ENCODE data around the gene MBD3L2B. TPM values are rescaled to one million over a fixed set of nuclear protein-coding genes. Genes with fewer than 3 reads are reported as not detected.
A peak's percentile ranks its signal among the peaks of the same experiment; 100 is the strongest.
"Not testable (repeated sequence)": the region's sequence is repeated elsewhere in the genome, so short reads cannot be mapped to it uniquely, and the experiment has no call there.

The MBD3L2B gene
- polyA plus RNA-seq, 3 donors, result not detected

DNA sequence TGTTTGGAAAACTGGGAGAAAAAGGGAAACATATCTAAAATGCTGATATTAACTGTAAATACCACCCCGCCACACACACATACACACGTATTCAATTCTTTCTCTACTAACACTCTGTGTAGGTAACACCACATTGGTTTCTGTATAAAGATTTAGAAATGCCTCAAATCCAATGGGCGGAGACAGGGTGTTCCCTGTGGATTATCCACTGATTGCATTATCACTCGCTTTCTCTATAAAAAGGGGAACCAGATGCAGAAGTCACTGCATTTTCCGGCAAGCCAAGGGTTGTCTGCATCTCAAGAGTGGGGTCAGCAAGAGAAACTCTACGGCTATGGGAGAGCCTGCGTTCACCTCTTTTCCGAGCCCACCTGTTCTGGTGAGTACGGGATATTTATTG, 9.0 kb upstream of the MBD3L2B start, which contains the start of gene MBD3L5:
TSS of gene MBD3L5 (plus strand) at position 301 of the 400 bp plus-strand sequence. CDS start at position 335, 34 bp downstream.
- DNase-seq (ENCODE audit: extremely low read depth in 1 of 11, low read depth in 9 of 11, low spot score in 4 of 11), result not testable (repeated sequence)

DNA sequence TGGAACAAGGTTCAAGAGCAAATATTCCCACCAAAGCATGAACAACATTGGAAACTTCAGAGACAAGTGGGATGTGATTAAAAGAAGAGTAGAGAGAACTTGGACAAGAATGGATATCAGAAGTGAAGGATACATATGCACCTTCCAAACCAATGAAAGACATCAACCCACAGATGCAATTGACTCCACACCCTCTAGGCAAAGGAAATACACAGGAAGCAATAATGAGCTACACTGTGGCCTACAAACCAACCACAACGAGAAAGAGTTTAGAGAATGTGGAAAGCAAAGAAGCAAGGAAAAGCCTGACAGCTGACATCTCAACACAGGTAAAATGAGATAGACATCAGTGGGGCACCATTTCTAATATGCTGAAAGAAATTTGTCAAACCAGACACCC, 7.6 kb upstream of the MBD3L2B start:
- DNase-seq (ENCODE audit: extremely low read depth in 1 of 11, low read depth in 9 of 11, low spot score in 4 of 11), result not testable (repeated sequence)

DNA sequence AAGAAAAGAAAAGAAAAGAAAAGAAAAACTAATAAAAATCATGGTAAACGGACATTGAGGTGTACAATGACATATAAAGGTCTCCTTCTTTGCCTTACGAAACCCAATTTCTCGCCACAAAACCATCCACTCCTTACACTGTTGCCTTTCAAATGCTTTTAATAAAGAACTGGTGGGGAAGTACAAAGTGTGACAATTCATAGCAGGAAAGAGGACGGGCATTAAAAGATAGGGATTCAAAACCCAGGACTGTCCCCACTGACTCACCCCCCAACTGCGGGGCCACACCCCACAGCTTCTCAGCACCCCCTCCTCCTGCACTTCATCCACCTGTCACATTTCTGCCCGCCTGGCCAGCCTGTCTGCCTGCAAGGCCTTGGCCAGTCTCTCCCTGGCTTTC, 2.4 kb downstream of the MBD3L2B start:
- no peak for DNase-seq (ENCODE audit: extremely low read depth in 1 of 11, low read depth in 9 of 11, low spot score in 4 of 11)

DNA sequence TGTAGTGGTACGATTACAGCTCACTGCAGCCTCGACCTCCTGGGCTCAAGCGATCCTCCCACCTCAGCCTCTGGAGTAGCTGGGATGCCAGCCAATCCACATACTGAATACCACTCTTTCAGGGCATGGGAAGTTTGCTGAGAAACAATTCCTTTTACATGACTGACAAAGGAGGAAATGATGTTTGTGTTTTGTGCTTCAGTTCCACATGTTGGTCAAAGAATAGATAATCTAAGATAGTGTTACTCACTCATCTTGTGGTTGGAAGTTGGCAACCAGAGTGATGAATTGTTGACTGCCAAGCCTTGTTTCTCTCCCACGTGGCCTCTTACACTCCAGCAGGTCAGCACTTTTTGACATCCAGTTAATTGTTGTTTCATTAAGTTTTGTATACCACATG, 7.6 kb downstream of the MBD3L2B start:
- DNase-seq (ENCODE audit: extremely low read depth in 1 of 11, low read depth in 9 of 11, low spot score in 4 of 11), result no peak

DNA sequence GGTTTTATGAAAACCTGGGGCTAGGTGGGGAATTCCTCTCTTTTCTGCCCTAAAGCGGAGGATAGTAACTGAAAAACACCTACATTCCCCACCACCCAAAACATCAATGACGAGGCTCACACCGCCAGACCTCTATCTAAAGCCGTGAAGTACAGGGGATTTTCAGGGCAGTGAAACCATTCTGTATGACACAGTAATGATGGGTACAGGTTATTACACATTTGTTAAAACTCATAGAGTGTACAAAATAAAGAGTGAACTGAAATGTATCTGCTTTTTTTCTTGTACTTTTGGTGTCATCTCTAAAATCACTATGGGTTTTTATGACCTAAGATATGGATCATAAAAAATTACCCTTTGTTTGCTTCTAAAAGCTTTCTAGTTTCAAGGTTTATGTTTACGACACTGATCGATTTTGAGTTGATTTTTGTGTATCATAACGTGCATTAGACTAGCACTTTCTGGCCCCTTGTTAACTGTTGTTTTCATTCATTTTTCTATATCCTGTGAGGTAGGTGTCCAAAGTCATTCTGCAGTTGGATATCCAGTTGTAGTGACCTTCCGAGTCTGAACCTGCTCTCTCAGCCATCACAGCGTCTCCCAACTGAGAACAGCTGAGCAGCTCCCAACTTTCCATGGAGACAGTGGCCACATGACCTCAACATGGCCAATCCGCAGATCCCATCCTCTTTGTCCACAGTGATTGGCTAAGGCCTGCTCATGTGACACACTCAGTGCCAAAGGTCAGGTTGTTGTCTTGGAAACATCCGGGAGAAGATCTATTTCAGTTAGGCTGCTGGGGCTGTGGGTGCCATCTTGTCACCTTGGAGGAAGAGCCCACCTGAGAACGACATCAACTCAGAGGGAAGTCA, 10.3 kb downstream of the MBD3L2B start:
- no peak for DNase-seq (ENCODE audit: extremely low read depth in 1 of 11, low read depth in 9 of 11, low spot score in 4 of 11)

DNA sequence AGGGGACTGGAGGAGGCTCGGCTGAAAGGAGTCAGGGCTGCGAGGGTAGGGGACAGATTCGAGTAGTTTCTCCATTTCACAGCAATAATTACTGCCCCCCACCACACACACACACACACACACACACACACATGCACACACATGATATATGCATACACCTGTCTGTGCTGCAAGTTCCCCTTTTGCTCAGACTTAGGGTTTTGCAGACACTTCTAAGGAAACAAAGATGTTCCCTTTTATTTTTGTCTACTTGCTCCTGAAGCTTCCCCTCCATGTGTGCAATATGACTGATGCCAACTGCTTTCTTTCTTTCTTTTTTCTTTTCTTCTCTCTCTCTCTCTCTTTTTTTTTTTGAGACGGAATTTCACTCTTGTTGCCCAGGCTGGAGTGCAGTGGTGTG, 13.4 kb downstream of the MBD3L2B start:
- DNase-seq (ENCODE audit: extremely low read depth in 1 of 11, low read depth in 9 of 11, low spot score in 4 of 11), result no peak

DNA sequence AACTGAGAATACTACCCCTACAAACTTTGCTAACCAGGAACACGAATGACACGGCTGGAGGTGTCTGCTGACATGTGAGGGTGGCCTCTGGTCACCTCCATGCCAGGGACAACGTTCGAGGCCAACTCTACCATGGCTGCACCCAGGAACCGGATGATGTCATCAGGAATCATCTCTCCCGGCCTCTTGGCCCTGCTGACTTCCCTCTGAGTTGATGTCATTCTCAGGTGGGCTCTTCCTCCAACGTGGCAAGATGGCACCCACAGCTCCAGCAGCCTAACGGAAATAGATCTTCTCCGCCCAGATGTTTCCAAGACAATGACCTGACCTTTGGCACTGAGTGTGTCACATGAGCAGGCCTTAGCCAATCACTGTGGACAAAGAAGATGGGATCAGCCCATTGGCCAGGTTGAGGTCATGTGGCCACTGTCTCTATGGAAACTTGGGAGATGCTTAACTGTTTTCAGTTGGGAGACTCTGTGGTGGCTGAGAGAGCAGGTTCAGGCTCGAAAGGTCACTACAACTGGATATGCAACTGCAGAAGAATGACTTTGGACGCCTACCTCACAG, 15.0 kb downstream of the MBD3L2B start:
- no peak for DNase-seq (ENCODE audit: extremely low read depth in 1 of 11, low read depth in 9 of 11, low spot score in 4 of 11)

DNA sequence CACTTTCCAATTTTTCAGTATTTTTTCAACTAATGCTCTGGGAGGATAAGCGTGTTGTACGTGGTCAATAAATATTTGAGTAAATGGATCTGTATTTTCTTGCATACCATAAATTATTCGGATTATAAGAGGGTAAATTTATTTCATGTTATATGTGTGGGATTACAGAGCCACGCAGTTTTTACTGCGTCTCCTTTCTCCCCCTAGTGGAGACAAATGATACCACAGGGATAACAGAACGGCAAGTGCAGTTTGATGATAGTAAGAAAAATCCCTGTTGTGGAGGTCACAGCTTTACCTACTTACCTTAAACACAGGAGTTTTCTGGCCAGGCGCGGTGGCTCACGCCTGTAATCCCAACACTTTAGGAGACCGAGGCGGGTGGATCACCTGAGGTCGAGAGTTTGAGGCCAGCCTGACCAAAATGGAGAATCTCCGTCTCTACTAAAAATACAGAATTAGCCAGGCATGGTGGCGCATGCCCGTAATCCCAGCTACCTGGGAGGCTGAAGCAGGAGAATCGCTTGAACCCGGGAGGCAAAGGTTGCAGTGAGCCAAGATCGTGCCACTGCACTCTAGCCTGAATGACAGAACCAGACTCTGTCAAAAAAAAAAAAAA, 16.8 kb downstream of the MBD3L2B start:
- peak in 8 of 11 donors; percentile 1 to 39 (median 10) for DNase-seq (ENCODE audit: extremely low read depth in 1 of 11, low read depth in 9 of 11, low spot score in 4 of 11)

DNA sequence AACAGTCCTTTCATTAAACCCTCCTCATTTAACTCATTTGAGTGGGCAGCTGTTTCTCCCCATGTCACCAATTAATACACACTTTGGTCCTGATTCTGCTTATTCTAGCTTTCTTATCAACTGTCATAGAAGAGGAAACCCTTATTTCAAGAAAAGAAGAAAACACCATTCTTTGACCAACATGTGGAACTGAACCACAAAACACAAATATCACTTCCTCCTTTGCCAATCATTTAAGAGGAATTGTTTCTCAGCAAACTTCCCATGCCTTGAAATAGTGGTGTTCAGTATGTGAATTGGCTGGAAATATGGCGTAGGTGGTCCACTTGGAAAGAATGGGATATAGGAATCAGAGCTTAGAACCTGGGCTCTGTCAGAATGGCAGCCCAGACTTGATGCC, 20.4 kb downstream of the MBD3L2B start:
- DNase-seq (ENCODE audit: extremely low read depth in 1 of 11, low read depth in 9 of 11, low spot score in 4 of 11), result no peak

DNA sequence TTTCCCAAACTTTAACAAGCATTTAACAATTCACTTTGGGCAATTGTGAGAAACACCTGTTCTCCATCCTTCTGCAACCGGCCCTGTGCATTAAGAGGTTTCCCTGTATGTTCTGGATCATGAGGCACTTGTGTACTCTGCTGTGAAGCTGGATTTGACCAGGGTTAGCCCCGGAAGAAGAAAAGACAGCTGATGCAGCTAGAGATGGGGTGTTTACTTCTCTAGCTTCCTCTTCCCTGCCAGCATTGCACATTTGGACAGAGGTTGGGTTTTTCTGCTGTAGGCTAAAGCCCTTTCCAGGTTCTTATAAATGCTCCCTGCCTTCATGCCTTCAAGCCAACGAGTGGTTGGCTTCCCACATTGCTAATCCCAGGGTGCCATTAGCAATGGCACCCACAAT, 20.9 kb downstream of the MBD3L2B start:
- DNase-seq (ENCODE audit: extremely low read depth in 1 of 11, low read depth in 9 of 11, low spot score in 4 of 11), result no peak

DNA sequence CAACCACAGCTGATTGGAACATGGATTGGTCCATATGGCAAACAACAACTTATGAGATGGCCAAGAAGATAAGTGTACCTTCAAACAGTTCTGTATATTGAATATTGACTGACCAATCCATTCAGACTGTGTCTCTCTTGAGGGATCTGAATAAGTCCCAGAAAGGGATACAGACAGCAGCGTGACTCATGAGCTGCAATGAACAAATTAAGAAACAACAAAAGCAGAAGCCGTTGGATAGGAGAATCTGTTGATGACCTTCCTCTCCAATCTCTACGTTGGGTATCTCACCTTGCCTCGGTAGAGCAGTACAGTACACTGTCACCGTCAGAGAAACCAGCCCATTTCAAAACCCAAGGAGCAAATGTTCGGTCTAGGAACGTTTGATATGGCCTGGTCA, 21.3 kb downstream of the MBD3L2B start:
- no peak for DNase-seq (ENCODE audit: extremely low read depth in 1 of 11, low read depth in 9 of 11, low spot score in 4 of 11)

DNA sequence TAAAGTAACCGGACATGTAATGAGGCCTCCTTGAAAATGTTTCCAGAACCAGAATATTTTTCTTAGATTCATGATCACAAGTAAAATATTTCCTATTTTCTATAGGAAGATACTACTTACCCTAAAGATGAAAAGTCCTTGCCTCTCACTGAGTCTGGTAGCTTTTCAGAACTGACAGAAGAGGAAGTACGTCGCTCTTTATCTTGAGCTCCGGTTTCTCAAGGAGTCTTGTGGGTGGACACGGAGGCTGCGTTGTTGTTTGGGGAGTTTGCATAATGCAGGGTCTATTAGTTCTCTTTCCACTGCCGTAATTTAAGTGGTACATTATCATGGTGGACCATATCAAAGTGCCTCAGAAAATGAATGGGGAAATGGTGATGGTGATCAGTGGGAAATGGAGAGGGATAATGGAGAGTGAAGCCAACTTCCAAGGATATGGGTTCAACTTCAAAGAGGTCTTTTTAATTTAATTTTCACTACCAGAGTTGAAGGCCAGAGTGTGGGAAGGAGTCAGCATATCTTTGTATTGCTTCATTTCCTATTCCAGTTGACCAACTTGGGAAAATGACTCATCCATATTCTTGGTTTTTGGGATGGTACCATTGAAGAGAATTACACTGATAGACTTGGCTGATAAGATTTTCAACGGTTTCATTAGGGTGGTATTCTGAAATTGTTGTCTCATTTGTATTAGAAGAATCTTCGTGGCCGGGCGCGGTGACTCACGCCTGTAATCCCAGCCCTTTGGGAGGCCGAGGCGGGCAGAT, 23.4 kb downstream of the MBD3L2B start:
- no peak for DNase-seq (ENCODE audit: extremely low read depth in 1 of 11, low read depth in 9 of 11, low spot score in 4 of 11)

DNA sequence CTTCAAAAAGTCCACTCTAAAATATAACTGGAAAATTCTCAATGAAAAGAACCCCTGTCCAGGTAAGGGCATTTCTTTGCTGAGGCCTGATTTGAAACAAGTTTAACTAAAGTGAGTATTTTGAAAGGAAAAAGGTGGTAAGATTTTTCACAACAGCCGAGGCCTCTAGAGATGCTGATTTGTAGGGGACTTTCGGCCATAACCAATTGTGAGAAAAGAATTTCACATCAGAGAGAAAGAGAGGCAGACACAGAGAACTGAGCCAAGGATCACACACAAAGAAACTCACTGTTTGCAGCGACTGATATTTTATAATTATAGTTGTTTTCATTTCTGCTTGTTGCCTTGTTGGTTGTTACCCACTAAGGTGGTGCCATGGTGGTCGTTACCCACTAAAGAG, 24.4 kb downstream of the MBD3L2B start:
- DNase-seq (ENCODE audit: extremely low read depth in 1 of 11, low read depth in 9 of 11, low spot score in 4 of 11), result no peak

DNA sequence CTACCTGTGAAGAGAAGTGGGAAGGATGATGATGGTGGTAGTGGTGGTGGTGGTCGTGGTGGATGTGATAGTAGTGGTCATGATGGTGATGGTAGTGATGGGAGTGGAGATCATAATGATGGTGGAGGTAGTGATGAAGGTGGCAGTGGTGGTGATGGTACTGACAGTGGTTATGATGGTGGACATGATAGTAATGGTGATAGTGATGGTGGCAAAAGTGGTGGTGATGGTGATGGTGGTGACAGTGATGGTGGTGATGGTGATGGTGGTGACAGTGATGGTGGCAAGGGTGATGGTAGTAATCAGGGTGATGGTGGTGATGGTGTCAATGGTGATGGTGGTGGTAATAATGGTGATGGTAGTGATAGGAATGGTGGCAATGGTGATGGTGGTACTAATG, 26.2 kb downstream of the MBD3L2B start:
- no peak for DNase-seq (ENCODE audit: extremely low read depth in 1 of 11, low read depth in 9 of 11, low spot score in 4 of 11)

DNA sequence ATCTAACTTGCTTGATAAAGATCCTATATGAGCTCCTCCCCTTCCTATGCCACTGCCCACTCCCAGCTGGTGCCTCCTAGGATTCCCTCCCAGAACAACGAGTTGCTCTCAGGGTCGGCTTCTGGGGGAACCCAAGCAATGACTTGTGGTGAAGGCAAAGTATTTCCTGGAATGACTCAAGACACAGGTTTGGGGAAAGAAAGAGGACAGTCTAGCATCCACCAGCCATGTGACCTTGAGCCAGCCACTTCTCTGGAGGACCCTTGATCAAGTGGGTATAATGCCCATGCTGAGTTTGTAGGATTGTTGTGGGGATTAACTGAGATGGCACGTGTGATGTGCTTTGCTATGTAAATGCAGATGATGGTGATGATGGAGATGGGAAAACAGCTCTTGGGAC, 33.0 kb downstream of the MBD3L2B start:
- no peak for DNase-seq (ENCODE audit: extremely low read depth in 1 of 11, low read depth in 9 of 11, low spot score in 4 of 11)

DNA sequence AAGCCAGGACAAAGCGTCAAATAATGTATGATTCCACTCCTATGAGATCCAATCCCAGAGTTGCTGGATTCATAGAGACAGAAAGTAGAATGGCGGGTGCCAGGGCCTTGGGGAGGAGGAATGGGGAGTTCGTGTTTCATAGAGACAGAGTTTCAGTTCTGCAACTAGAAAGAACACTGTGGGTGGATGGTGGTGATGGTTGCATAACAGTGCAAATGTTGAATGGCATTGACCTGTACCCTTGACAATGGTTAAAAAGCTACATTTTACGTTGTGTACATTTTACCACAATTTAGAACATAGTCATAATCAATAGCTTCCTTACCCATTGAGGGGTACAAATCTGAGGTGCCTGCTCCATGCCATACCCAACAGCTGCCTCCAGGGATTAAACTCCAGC, 33.4 kb downstream of the MBD3L2B start:
- no peak for DNase-seq (ENCODE audit: extremely low read depth in 1 of 11, low read depth in 9 of 11, low spot score in 4 of 11)

DNA sequence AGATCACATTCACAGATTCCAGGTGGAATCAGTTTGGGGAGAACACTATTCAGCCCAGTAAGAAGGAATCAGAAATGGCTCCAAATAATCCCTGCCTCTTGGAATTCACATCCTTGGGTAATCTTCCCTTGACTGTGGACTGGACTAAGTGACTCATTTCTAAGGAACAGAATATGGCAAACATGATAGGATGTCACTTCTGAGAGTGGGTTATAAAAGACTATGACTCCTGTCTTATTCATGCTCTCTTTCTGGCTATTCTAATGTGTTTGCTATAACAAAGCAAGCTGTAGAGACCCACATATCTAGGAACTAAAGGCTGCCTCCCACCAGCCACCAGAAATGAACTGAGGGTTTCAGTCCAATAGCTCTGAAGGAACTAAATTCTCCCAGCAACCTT, 37.8 kb downstream of the MBD3L2B start:
- DNase-seq (ENCODE audit: extremely low read depth in 1 of 11, low read depth in 9 of 11, low spot score in 4 of 11), result no peak

DNA sequence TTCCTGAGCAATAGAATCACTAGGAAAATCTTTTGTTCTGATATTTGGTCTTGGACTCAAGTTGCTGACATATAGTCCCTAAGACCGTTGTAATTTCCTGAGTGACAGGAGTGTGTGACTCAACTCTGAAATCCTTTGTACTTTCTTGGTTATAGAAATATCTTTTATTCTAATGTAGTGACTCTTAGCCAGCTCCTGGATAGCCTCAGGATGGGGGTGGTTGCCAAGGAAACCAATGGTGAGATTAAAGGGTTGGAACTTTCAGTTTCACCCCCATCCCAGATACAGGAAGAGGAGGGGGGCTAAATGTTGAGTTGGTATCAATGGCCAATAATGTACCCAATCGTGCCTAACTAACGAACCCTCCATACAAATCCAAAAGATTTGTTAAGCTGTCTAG, 41.8 kb downstream of the MBD3L2B start:
- no peak for DNase-seq (ENCODE audit: extremely low read depth in 1 of 11, low read depth in 9 of 11, low spot score in 4 of 11)

DNA sequence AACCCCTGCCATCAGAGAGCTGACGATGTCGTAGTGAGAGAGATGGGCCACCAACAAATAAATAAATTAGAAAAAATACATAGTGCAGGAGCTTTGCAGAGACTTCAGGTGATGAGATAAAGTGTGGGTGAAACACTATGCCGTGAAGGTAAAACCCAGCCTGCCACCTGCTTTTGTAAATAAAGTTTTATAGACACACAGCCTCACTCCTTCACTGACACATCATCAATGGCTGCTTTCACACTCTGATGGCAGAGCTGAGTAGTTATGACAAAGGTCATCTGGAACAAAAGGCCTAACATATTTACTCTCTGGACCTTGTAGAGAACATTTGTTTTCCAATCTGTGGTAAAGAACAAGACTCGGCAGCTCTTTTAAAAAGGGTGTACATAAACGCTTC, 45.0 kb downstream of the MBD3L2B start:
- no peak for DNase-seq (ENCODE audit: extremely low read depth in 1 of 11, low read depth in 9 of 11, low spot score in 4 of 11)

DNA sequence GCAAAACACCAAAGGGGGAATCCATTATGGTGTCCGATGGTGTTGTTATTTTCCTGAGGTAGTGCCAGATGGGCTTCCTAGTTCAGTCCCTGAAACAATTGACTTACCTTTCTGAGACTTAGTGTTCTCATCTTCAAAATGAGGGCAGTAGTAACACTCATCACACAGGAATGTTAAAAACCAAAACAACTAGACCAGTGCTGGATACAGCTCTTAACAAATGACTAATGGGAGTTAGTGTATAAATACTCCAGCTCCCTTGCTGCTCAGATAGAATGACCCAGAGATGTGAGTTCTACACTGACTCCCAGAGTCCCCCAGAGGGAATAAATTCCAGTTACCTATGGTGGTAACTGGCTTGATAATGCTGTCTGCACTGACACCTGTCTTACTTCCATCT, 49.9 kb downstream of the MBD3L2B start:
- DNase-seq (ENCODE audit: extremely low read depth in 1 of 11, low read depth in 9 of 11, low spot score in 4 of 11), result no peak

All from renal cortex interstitium (tissue), 11 donors.